GM10248 (cell line): Measurements from ENCODE around the gene IL13.

Experiments used
- CTCF ChIA-PET: fragments of 300-600 bp; sonication (Branson Sonifier 250); formaldehyde crosslinking; extraction: SDS; loops from one replicate; lab custom pipeline; 2021; ENCODE audit warnings: antibody characterized with exemption; lab: Yijun Ruan, JAX
- POLR2A ChIA-PET: fragments of 350-650 bp; sonication (Branson Sonifier 250); formaldehyde crosslinking; extraction: SDS; loops from one replicate; lab custom pipeline; 2020; ENCODE audit warnings: antibody characterized with exemption; lab: Yijun Ruan, JAX
- DNase-seq: peaks from one replicate; pipeline ENCODE4 v3.0.0; 2012; ENCODE audit errors: extremely low spot score
- CTCF ChIP-seq: IDR thresholded peaks from 2 replicates; pipeline ENCODE4 v1.5.1; 2012; ENCODE audit warnings: mild to moderate bottlenecking, low read depth; ENCODE audit errors: extremely low read depth, missing control alignments, control extremely low read depth

Gene IL13

GRCh38 chr5:132657676-132658380 lies at the start of gene IL13:
IL13 (plus strand) TSS chr5:132658173; CDS start chr5:132658187, 14 bp downstream.
- ChIA-PET POLR2A (interaction anchor here (0.5 to 1.4 kb wide), 2 partner anchors 30 to 168 kb away, joined by 3 read pairs; partner anchors contain the start of gene IRF1), CTCF (interaction anchor here (0.8 to 10.7 kb wide), 9 partner anchors 12 to 131 kb away, joined by 3 to 78 read pairs (median 4); partner anchors contain the start of genes IL4 and KIF3A)
- no peak for DNase-seq
- TF ChIP-seq CTCF: no peak

GRCh38 chr5:132611965-132612364 lies 46.0 kb upstream of the IL13 start:
- no peak for DNase-seq
- TF ChIP-seq CTCF: no peak
- CTCF ChIA-PET: no interaction called here
- POLR2A ChIA-PET: no interaction called here

DNA sequence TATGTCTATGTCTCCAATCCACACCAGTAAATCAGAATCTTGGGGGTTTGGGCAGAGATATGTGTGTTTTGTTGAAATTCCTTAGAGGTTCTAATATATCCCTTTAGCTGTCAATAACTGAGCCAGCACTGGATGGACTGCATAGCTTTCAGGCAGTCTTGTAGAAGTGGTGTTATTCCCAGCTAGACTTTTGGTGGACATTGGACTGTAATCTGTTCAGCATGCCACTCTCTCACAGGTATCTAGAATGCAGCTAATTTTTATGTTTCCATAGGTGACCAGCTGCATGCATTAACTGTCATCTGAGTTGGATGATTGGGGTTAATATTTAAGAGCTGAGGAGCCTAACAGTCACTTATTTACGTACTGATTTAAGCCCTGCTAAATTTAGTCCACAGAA lies 45.1 kb upstream of the IL13 start:
- no peak for TF ChIP-seq CTCF
- ChIA-PET CTCF (interaction anchor here (1.3 kb wide), 1 partner anchor 47 kb away, joined by 3 read pairs; no protein-coding TSS in a partner anchor), POLR2A (interaction anchor here (0.7 kb wide), 1 partner anchor 87 kb away, joined by 3 read pairs; no protein-coding TSS in a partner anchor)
- no peak for DNase-seq

GRCh38 chr5:132621699-132622098 lies 36.3 kb upstream of the IL13 start:
- POLR2A ChIA-PET: no interaction called here
- DNase-seq: no peak
- CTCF ChIA-PET: interaction anchor here (0.8 to 1.6 kb wide), 3 partner anchors 19 to 199 kb away, joined by 3 to 5 read pairs (median 4); partner anchors contain the start of gene IL13
- no peak for TF ChIP-seq CTCF

DNA sequence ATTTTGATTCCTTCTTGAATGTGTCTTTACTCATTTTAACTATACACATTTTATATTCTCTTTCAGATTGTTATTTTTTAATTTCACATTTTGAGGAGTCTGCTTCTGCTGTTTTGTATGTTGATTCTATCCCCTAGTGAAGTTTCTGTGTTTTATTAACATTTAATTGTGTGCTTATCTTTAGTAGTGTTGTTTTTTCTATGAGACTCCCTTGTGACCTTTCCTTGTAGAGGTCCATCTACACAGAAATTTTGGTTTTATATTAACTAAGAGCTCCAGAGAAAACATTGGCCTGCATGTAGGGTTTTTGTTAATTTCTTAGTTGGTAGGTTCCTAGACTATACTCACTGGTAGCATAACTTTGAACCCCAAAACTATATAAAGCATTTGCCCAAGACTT lies 35.4 kb upstream of the IL13 start:
- ChIA-PET POLR2A (no interaction called here), CTCF (interaction anchor here (1.6 kb wide), 3 partner anchors 17 to 198 kb away, joined by 4 to 6 read pairs (median 5); no protein-coding TSS in a partner anchor)
- no peak for TF ChIP-seq CTCF
- no peak for DNase-seq

GRCh38 chr5:132627470-132627869 lies 30.5 kb upstream of the IL13 start:
- ChIA-PET POLR2A (no interaction called here), CTCF (interaction anchor here (1.4 kb wide), 1 partner anchor 40 kb away, joined by 3 read pairs; no protein-coding TSS in a partner anchor)
- DNase-seq: no peak
- no peak for TF ChIP-seq CTCF
